Peyer's patch (tissue), 4 donors: ENCODE data around the gene CAVIN4.

Experiments used
- POLR2A ChIP-seq, 2 donors: fragments of 450-650 bp; IDR thresholded peaks; one replicate each; pipeline ENCODE4 v1.5.1; 2017; ENCODE audit warnings: antibody characterized with exemption in 2 of 2, mild to moderate bottlenecking in 2 of 2, moderate library complexity in 2 of 2
- TF ChIP-seq, protein P1 (sequence below), 6 experiments: fragments of 450-650 bp in 4 of 6; fragments of 200-600 bp in 2 of 6; sonication (generic) in 1 of 6; IDR thresholded peaks; one replicate each; pipeline ENCODE4 v1.5.1; 2017 to 2019; ENCODE audit warnings: antibody characterized with exemption in 6 of 6, mild to moderate bottlenecking in 3 of 6, moderate library complexity in 1 of 6

DNA sequence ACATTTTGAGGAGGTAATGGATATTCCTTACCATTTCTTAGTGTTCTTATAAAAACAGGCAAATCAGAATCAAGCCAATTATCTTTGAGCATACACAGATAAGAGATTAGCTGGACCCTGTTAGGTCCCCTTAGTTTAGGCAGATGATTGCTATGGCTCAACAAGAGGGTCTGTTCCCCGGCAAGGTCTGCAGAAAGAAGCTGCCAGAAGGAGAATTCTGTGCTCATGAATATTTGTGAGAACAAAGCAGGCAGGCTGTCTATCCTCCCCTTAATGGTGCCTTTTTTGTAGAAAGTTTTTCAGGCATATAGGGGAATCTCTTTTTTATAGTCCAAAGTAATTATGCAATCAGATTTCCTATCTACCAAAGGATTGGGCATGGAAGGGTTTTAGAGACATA lies 27.5 kb downstream of the CAVIN4 start:
- no peak for TF ChIP-seq POLR2A (IDR thresholded peaks at IDR 0.05)
- TF ChIP-seq, protein P1, sequence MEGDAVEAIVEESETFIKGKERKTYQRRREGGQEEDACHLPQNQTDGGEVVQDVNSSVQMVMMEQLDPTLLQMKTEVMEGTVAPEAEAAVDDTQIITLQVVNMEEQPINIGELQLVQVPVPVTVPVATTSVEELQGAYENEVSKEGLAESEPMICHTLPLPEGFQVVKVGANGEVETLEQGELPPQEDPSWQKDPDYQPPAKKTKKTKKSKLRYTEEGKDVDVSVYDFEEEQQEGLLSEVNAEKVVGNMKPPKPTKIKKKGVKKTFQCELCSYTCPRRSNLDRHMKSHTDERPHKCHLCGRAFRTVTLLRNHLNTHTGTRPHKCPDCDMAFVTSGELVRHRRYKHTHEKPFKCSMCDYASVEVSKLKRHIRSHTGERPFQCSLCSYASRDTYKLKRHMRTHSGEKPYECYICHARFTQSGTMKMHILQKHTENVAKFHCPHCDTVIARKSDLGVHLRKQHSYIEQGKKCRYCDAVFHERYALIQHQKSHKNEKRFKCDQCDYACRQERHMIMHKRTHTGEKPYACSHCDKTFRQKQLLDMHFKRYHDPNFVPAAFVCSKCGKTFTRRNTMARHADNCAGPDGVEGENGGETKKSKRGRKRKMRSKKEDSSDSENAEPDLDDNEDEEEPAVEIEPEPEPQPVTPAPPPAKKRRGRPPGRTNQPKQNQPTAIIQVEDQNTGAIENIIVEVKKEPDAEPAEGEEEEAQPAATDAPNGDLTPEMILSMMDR (IDR thresholded peaks at IDR 0.05): no peak
